ENCODE measurements around the gene SLC6A5. TPM values are rescaled to one million over a fixed set of nuclear protein-coding genes. Genes with fewer than 3 reads are reported as not detected.

The SLC6A5 gene
- total RNA-seq, 6 experiments from 2014 or later, result not detected

- no peak for DNase-seq
- no peak for TF ChIP-seq CTCF (IDR thresholded peaks at IDR 0.05)
- Mint-ChIP-seq H3K36me3 (ENCODE audit: low read depth) (no peaks in the 10 kb centered on the region), H3K4me1 (ENCODE audit: low read depth) (no peaks in the 10 kb centered on the region), H3K27me3 (ENCODE audit: insufficient read depth) (peaks cover 3% of the 10 kb centered on the region; the same call in 1 of the 2 replicates), H3K9me3 (no peaks in the 10 kb centered on the region), H3K27ac (no peak overlapping the region), H3K4me3 (no peak overlapping the region)
Measured at GRCh38 chr11:20583201-20583600, 16.2 kb upstream of the SLC6A5 start.

- H3K27ac Mint-ChIP-seq, result no peak overlapping the region
- H3K9me3 Mint-ChIP-seq, result no peaks in the 10 kb centered on the region
- DNase-seq, result peak; percentile 4
- no peaks in the 10 kb centered on the region for H3K4me1 Mint-ChIP-seq (ENCODE audit: low read depth)
- H3K36me3 Mint-ChIP-seq (ENCODE audit: low read depth), result no peaks in the 10 kb centered on the region
- peaks cover 5% of the 10 kb centered on the region for H3K27me3 Mint-ChIP-seq (ENCODE audit: insufficient read depth)
- TF ChIP-seq CTCF (IDR thresholded peaks at IDR 0.05), result no peak
- H3K4me3 Mint-ChIP-seq, result no peak overlapping the region
Measured at GRCh38 chr11:20584093-20584774, 15.2 kb upstream of the SLC6A5 start.

GRCh38 chr11:20589796-20590195 is 9.6 kb upstream of the SLC6A5 start:
- no peaks in the 10 kb centered on the region for H3K4me1 Mint-ChIP-seq (ENCODE audit: low read depth)
- no peaks in the 10 kb centered on the region for H3K36me3 Mint-ChIP-seq (ENCODE audit: low read depth)
- no peak for TF ChIP-seq CTCF (IDR thresholded peaks at IDR 0.05)
- H3K4me3 Mint-ChIP-seq, result no peak overlapping the region
- H3K27me3 Mint-ChIP-seq (ENCODE audit: insufficient read depth), result peaks cover 7% of the 10 kb centered on the region
- no peak overlapping the region for H3K27ac Mint-ChIP-seq
- no peak for DNase-seq
- H3K9me3 Mint-ChIP-seq, result no peaks in the 10 kb centered on the region

GRCh38 chr11:20590381-20590780 is 9.0 kb upstream of the SLC6A5 start:
- no peaks in the 10 kb centered on the region for H3K36me3 Mint-ChIP-seq (ENCODE audit: low read depth)
- H3K27ac Mint-ChIP-seq, result no peak overlapping the region
- H3K9me3 Mint-ChIP-seq, result no peaks in the 10 kb centered on the region
- H3K4me3 Mint-ChIP-seq, result no peak overlapping the region
- H3K4me1 Mint-ChIP-seq (ENCODE audit: low read depth), result no peaks in the 10 kb centered on the region
- no peak for DNase-seq
- TF ChIP-seq CTCF (IDR thresholded peaks at IDR 0.05), result no peak
- H3K27me3 Mint-ChIP-seq (ENCODE audit: insufficient read depth), result peaks cover 7% of the 10 kb centered on the region

GRCh38 chr11:20592741-20593140 is 6.7 kb upstream of the SLC6A5 start:
- Mint-ChIP-seq H3K36me3 (ENCODE audit: low read depth) (no peaks in the 10 kb centered on the region), H3K27me3 (ENCODE audit: insufficient read depth) (peaks cover 22% of the 10 kb centered on the region), H3K4me3 (no peak overlapping the region), H3K4me1 (ENCODE audit: low read depth) (no peaks in the 10 kb centered on the region), H3K27ac (no peak overlapping the region), H3K9me3 (no peaks in the 10 kb centered on the region; the same call in 1 of the 2 replicates)
- TF ChIP-seq CTCF (IDR thresholded peaks at IDR 0.05), result no peak
- no peak for DNase-seq
